ENCODE data around the gene LMNTD1.

- TF ChIP-seq CTCF (conservative IDR thresholded peaks at IDR 0.05; ENCODE audit: low read length) = no peak
- TF ChIP-seq EZH2phosphoT487 (IDR thresholded peaks at IDR 0.05; ENCODE audit: borderline replicate concordance, low read depth, low read length) = no peak
Measured at GRCh38 chr12:25594376-25594775, 41.3 kb upstream of the LMNTD1 start.
